Neural progenitor cell (in vitro differentiated cells): Measurements from ENCODE around the gene ZMYND12.

Experiments
- EZH2phosphoT487 ChIP-seq: fragments of 200-600 bp; sonication (generic); IDR thresholded peaks from 2 replicates; pipeline ENCODE4 v1.6.1; 2017; ENCODE audit warnings: antibody characterized with exemption
- TF ChIP-seq, protein P1 (sequence below): fragments of 200-600 bp; sonication (generic); IDR thresholded peaks from 2 replicates; pipeline ENCODE4 v1.5.1; 2017; ENCODE audit warnings: antibody characterized with exemption, mild to moderate bottlenecking

GRCh38 chr1:42420121-42420520 is 35.7 kb downstream of the ZMYND12 start:
- TF ChIP-seq, protein P1, sequence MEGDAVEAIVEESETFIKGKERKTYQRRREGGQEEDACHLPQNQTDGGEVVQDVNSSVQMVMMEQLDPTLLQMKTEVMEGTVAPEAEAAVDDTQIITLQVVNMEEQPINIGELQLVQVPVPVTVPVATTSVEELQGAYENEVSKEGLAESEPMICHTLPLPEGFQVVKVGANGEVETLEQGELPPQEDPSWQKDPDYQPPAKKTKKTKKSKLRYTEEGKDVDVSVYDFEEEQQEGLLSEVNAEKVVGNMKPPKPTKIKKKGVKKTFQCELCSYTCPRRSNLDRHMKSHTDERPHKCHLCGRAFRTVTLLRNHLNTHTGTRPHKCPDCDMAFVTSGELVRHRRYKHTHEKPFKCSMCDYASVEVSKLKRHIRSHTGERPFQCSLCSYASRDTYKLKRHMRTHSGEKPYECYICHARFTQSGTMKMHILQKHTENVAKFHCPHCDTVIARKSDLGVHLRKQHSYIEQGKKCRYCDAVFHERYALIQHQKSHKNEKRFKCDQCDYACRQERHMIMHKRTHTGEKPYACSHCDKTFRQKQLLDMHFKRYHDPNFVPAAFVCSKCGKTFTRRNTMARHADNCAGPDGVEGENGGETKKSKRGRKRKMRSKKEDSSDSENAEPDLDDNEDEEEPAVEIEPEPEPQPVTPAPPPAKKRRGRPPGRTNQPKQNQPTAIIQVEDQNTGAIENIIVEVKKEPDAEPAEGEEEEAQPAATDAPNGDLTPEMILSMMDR, result no peak
- TF ChIP-seq EZH2phosphoT487, result no peak
